Measurements from ENCODE around the gene PTPRE.

DNA sequence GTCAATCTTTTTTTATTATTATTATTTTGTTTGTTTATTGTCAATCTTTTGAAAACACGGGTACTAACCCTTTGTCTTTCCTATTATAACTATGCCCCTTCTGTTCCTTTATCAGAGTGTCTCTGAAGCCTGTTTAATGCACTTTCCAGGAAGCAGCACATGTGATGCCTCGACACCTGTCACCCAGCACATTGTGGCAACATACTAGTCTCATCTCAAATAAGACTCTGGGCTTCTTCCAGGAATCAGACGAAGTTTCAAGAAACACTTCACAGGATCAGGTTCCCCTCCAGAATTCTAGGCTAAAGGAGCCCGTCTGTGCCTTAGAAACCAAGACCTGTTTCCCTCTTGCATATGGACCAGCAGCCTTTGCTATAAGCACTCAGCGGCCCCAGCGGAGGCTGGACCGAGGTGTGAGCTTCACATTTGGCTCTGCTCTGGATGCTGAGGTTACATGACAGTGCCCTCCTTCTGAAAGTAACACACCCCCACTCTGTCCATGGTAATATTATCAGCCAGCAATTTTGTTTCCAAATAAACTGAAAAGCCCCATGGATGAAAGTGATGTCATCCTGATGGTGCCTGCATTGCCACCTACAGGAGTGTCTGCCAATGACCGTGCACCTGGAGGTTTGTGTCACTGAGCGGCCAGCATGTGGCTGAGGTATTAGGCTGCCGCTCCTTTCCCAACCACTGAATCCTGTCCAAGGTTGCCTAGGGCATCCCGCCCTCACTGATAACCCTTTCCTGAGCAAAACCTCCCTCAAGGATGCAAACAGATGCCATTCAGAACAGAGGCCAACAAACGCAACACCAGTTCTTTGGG, 181.2 kb downstream of the PTPRE start:
- peak in 1 of 2 donors; percentile 44 for TF ChIP-seq CTCF (conservative IDR thresholded peaks at IDR 0.05 in 1 of 2, IDR thresholded peaks at IDR 0.05 in 1 of 2; ENCODE audit: extremely low read depth in 1 of 2, insufficient read depth in 1 of 2, low read depth in 1 of 2, low read length in 2 of 2)
- TF ChIP-seq EZH2 (IDR thresholded peaks at IDR 0.05; ENCODE audit: borderline replicate concordance, low read length): no peak
